ENCODE results near the gene PRKCE. TPM values are rescaled to one million over a fixed set of nuclear protein-coding genes. Genes with fewer than 3 reads are reported as not detected.

Gene PRKCE
- polyA plus RNA-seq, 2 donors: 2.6 to 2.9 TPM

DNA sequence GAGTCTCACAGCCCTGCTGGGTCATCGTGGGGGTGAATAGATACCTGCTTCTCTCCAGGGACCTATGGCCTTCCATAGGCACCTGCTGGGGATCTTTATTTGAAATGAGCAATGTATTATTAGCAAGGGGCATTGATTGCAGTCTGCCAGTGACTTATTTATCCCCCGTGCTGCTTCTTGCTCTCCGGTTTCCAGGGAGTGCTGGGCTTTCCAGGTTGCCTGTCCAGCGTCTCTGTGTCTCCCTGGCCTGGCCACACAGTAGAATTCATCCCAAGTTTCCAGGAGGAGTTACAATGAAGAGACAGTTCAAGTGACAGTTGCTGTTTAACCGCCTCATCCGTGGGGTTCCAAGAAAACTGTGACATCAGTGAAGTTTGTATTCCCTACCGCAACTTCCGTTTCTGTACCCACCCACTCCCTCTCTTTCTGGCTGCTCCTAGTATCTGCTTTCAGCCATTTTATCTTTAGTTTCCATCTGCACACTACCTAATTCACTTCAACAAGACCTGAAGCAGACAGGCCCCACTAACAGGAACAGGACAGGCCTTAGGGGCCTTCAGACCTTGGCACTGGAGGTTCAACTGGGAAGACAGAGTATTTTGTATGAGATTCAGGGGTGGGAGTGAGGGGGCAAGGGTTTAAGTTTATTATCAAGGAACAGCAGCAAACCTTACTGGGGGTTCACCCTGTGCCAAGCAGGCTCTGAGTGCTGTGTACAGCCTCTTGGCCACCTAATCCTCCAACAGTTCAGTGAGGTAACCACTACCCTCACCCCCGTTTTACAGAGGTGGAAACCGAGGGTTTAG is 134.8 kb downstream of the PRKCE start:
- Histone ChIP-seq H3K9me3 (ENCODE audit: control insufficient read depth in 2 of 2, insufficient read depth in 1 of 2, low read depth in 1 of 2, low read length in 1 of 2) (no peaks in the 10 kb centered on the region), H3K36me3 (ENCODE audit: control insufficient read depth in 2 of 2, insufficient read depth in 2 of 2, low read length in 1 of 2) (no peaks in the 10 kb centered on the region)

DNA sequence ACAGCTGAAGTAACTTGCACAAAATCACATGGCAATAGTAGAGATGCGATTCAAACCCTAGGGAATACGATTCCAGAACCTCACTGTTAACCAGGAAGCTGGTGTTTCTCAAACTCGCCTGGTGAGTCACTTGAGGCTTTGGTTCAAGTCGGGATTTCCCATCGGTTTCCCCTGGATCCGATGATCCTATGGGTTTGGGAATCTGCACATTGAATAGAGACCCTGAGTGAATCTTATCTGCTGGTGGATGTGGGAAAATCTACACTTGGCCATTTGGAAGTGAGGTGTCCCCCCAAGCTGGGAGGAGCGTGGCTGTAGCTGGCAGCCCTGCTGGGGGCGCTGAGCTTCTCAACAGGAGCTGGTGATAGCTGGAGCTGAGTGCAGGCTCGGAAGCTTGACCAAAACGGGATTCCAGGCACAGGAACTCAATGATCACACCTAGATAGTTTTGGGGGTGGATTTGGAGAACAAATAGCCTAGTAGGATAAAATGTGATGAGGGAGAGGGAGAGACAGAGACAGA is 135.4 kb downstream of the PRKCE start:
- H3K9me3 ChIP-seq (ENCODE audit: control insufficient read depth in 2 of 2, insufficient read depth in 1 of 2, low read depth in 1 of 2, low read length in 1 of 2): no peaks in the 10 kb centered on the region
- no peaks in the 10 kb centered on the region for H3K27me3 ChIP-seq (ENCODE audit: control insufficient read depth in 1 of 2, insufficient read depth in 2 of 2, low read length in 2 of 2)
- no peaks in the 10 kb centered on the region for H3K36me3 ChIP-seq (ENCODE audit: control insufficient read depth in 2 of 2, insufficient read depth in 2 of 2, low read length in 1 of 2)
- H3K4me3 ChIP-seq (ENCODE audit: low read depth in 1 of 2, low read length in 2 of 2): no peak overlapping the region
- H3K27ac ChIP-seq (ENCODE audit: low read depth in 2 of 2, low read length in 1 of 2): no peak overlapping the region
- WGBS, 2 donors: 90 to 95% methylated on average over 10 of the region's 10 CpGs
- no peaks in the 10 kb centered on the region for H3K4me1 ChIP-seq (ENCODE audit: control insufficient read depth in 2 of 2, insufficient read depth in 2 of 2, low read length in 1 of 2)

More for the DNA sequence above, 134.8 kb downstream of the PRKCE start:
- H3K27me3 ChIP-seq (ENCODE audit: control insufficient read depth in 1 of 2, insufficient read depth in 2 of 2, low read length in 2 of 2): no peaks in the 10 kb centered on the region
- H3K4me3 ChIP-seq (ENCODE audit: low read depth in 1 of 2, low read length in 2 of 2): no peak overlapping the region
- 91 to 96% methylated on average over 10 of the region's 10 CpGs for WGBS, 2 donors
- H3K27ac ChIP-seq (ENCODE audit: low read depth in 2 of 2, low read length in 1 of 2): no peak overlapping the region
- H3K4me1 ChIP-seq (ENCODE audit: control insufficient read depth in 2 of 2, insufficient read depth in 2 of 2, low read length in 1 of 2): no peaks in the 10 kb centered on the region

DNA sequence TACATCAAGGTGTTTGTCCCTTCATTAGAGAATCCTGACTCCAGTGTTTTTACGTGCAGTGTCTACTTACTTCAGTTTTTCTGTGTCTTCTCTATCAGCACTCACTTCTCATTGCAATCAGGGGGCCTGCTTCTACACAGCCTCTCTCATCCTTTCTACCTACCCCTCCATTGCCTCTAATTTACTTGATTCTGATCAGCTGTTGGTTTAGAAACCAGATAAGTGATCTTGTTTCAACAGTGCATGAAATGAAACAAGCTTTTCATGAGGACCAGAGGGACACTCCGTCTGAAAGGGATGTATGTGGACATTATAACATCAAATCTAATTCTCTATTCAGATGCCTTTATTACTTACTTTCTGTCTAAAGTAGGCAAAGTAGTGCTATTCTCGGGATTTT is 136.9 kb downstream of the PRKCE start:
- H3K36me3 ChIP-seq (ENCODE audit: control insufficient read depth in 2 of 2, insufficient read depth in 2 of 2, low read length in 1 of 2): no peaks in the 10 kb centered on the region
- H3K9me3 ChIP-seq (ENCODE audit: control insufficient read depth in 2 of 2, insufficient read depth in 1 of 2, low read depth in 1 of 2, low read length in 1 of 2): no peaks in the 10 kb centered on the region
- 91 to 92% methylated on average over 3 of the region's 3 CpGs for WGBS, 2 donors
- no peak overlapping the region for H3K4me3 ChIP-seq (ENCODE audit: low read depth in 1 of 2, low read length in 2 of 2)
- no peaks in the 10 kb centered on the region for H3K27me3 ChIP-seq (ENCODE audit: control insufficient read depth in 1 of 2, insufficient read depth in 2 of 2, low read length in 2 of 2)
- no peak overlapping the region for H3K27ac ChIP-seq (ENCODE audit: low read depth in 2 of 2, low read length in 1 of 2)
- H3K4me1 ChIP-seq (ENCODE audit: control insufficient read depth in 2 of 2, insufficient read depth in 2 of 2, low read length in 1 of 2): peaks cover 0 to 2% of the 10 kb centered on the region in 2 donors

DNA sequence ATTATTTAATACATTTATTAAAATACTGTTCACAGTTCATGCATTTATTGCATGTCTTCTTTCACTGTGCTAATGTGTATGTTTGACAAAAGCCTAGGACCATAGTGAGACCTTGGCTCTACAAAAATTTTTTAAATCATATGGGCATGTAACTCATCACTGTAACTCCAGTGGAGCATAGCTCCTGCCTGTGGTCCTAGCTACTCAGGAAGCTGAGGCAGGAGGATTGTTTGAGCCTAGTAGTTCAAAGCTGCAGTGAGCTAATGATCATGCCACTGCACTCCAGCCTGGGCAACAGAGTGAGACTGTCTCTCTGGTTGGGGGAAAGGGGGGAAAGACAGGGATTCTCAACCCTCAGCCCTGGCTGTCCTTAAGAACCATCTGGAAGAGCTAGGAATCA is 137.8 kb downstream of the PRKCE start:
- H3K36me3 ChIP-seq (ENCODE audit: control insufficient read depth in 2 of 2, insufficient read depth in 2 of 2, low read length in 1 of 2): no peaks in the 10 kb centered on the region
- no peak overlapping the region for H3K27ac ChIP-seq (ENCODE audit: low read depth in 2 of 2, low read length in 1 of 2)
- H3K9me3 ChIP-seq (ENCODE audit: control insufficient read depth in 2 of 2, insufficient read depth in 1 of 2, low read depth in 1 of 2, low read length in 1 of 2): no peaks in the 10 kb centered on the region
- H3K27me3 ChIP-seq (ENCODE audit: control insufficient read depth in 1 of 2, insufficient read depth in 2 of 2, low read length in 2 of 2): no peaks in the 10 kb centered on the region
- H3K4me3 ChIP-seq (ENCODE audit: low read depth in 1 of 2, low read length in 2 of 2): no peak overlapping the region
- H3K4me1 ChIP-seq (ENCODE audit: control insufficient read depth in 2 of 2, insufficient read depth in 2 of 2, low read length in 1 of 2): peaks cover 0 to 2% of the 10 kb centered on the region in 2 donors

DNA sequence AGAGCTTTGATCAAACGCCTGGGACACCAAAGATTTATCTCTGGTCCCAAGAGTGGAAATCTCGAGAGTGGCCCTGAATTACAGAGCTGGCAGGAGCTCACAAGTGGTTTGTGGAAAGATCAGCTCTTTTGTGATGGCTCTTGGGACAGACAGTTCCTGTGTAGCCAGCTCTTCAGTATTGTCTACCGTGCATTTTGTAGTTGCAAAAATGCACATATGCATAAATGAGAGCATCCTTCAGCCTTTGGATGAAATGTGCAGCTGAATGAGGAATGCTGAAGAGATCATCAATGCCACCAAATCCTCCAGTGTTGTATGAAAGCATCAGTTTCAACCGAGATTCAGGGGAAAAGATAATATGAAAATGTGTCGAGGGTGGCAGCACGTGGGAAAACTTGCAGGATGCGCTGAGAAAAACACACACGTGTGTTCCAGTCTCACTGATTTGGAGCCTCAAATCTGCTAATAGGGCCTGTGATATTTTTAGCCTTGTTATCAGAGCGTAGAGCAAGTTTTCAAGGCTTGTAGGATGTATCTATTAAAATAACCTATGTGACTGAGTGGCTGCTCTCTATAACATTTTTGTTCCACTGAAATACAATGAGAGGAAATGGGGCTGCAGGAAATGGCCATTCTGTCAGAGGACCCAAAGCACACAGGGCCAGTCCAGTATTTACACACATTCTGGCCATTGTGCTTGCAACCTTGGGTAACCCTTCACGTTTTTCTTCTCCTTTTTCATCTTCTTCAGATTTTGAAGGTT is 138.7 kb downstream of the PRKCE start:
- Histone ChIP-seq H3K27me3 (ENCODE audit: control insufficient read depth in 1 of 2, insufficient read depth in 2 of 2, low read length in 2 of 2) (no peaks in the 10 kb centered on the region), H3K9me3 (ENCODE audit: control insufficient read depth in 2 of 2, insufficient read depth in 1 of 2, low read depth in 1 of 2, low read length in 1 of 2) (no peaks in the 10 kb centered on the region), H3K36me3 (ENCODE audit: control insufficient read depth in 2 of 2, insufficient read depth in 2 of 2, low read length in 1 of 2) (no peaks in the 10 kb centered on the region), H3K27ac (ENCODE audit: low read depth in 2 of 2, low read length in 1 of 2) (no peak overlapping the region), H3K4me1 (ENCODE audit: control insufficient read depth in 2 of 2, insufficient read depth in 2 of 2, low read length in 1 of 2) (peaks cover 0 to 2% of the 10 kb centered on the region in 2 donors), H3K4me3 (ENCODE audit: low read depth in 1 of 2, low read length in 2 of 2) (no peak overlapping the region)
- WGBS, 2 donors: 67 to 76% methylated on average over 10 of the region's 10 CpGs

DNA sequence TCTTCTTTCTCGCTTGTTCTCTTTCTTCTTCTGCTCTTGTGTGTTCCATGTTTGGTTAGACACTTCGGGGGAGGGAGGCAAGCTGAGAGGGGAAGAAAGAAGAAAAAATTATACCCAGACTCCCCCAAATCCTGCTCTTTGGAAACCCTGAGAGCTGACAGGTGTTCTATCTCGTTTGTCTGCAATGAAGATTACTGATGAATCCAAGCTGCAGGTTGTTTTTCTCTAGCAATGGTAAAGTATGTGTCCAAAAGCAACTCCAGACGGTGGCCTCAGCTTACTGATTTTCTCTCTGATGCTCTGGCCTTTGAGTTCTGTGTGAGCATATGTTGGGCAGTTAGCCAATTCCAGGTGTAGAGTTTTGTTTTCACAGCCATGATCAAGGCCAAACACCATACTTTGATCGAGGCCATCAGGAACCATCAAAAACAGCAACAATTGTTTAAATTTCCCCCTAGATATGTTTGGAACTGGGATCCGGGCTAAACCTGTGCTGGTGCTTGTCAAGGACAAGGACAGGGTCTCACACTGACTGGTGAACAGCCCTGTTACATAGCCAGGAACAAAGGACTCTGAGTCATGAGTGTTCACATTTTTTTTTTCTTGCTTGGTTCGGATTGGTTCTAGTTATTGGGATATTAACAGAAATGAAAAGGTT is 142.0 kb downstream of the PRKCE start:
- Histone ChIP-seq H3K36me3 (ENCODE audit: control insufficient read depth in 2 of 2, insufficient read depth in 2 of 2, low read length in 1 of 2) (no peaks in the 10 kb centered on the region), H3K4me3 (ENCODE audit: low read depth in 1 of 2, low read length in 2 of 2) (no peak overlapping the region), H3K9me3 (ENCODE audit: control insufficient read depth in 2 of 2, insufficient read depth in 1 of 2, low read depth in 1 of 2, low read length in 1 of 2) (no peaks in the 10 kb centered on the region), H3K4me1 (ENCODE audit: control insufficient read depth in 2 of 2, insufficient read depth in 2 of 2, low read length in 1 of 2) (peaks cover 0 to 2% of the 10 kb centered on the region in 2 donors), H3K27ac (ENCODE audit: low read depth in 2 of 2, low read length in 1 of 2) (no peak overlapping the region), H3K27me3 (ENCODE audit: control insufficient read depth in 1 of 2, insufficient read depth in 2 of 2, low read length in 2 of 2) (no peaks in the 10 kb centered on the region)
- WGBS, 2 donors: 73 to 74% methylated on average over 7 of the region's 7 CpGs

DNA sequence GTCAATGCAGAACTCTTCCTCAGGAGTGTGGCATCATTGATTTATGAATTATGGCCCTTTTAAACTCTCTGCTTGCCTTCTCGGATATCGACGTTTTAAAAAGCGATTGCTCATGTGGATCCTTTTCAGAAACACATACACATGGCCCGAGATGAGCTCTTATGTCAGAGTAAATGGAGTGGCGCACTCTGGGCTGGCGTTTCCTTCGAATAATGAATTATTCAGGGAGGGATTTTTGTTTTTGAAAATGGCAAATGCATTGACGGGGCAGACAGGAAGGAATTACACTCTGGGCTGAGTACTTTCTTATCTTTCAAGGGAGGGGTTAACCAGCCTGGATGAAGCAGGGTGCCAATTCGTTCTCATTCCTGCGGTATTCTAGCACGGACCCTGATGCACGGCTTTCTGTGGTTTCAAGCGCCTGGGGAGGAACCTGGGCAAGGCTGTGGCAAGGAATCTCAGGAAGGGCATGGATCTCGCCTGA is 142.7 kb downstream of the PRKCE start:
- H3K27me3 ChIP-seq (ENCODE audit: control insufficient read depth in 1 of 2, insufficient read depth in 2 of 2, low read length in 2 of 2): no peaks in the 10 kb centered on the region
- H3K4me3 ChIP-seq (ENCODE audit: low read depth in 1 of 2, low read length in 2 of 2): no peak overlapping the region
- peaks cover 0 to 2% of the 10 kb centered on the region in 2 donors for H3K4me1 ChIP-seq (ENCODE audit: control insufficient read depth in 2 of 2, insufficient read depth in 2 of 2, low read length in 1 of 2)
- no peaks in the 10 kb centered on the region for H3K9me3 ChIP-seq (ENCODE audit: control insufficient read depth in 2 of 2, insufficient read depth in 1 of 2, low read depth in 1 of 2, low read length in 1 of 2)
- 62 to 68% methylated on average over 15 of the region's 15 CpGs for WGBS, 2 donors
- no peak overlapping the region for H3K27ac ChIP-seq (ENCODE audit: low read depth in 2 of 2, low read length in 1 of 2)
- H3K36me3 ChIP-seq (ENCODE audit: control insufficient read depth in 2 of 2, insufficient read depth in 2 of 2, low read length in 1 of 2): no peaks in the 10 kb centered on the region

DNA sequence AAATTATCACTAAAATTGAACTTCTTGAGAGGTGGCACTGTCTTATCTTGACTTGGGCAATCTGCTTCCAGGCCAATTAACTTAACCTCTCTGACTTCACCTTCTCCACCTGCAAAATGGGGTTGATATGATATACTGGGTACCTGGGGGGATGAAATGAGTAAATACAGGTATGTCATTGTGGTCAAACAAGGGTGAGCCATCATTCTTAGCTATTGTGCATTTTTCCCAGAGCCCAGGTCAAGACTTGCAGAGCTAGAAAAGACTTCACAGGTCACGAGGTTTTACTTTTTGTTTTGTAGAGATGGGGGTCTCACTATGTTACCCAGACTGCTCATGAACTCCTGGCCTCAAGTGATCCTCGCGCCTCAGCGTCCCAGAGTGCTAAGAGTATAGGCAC is 145.0 kb downstream of the PRKCE start:
- H3K27ac ChIP-seq (ENCODE audit: low read depth in 2 of 2, low read length in 1 of 2): no peak overlapping the region
- no peaks in the 10 kb centered on the region for H3K36me3 ChIP-seq (ENCODE audit: control insufficient read depth in 2 of 2, insufficient read depth in 2 of 2, low read length in 1 of 2)
- no peaks in the 10 kb centered on the region for H3K9me3 ChIP-seq (ENCODE audit: control insufficient read depth in 2 of 2, insufficient read depth in 1 of 2, low read depth in 1 of 2, low read length in 1 of 2)
- WGBS, 2 donors: 78 to 84% methylated on average over 4 of the region's 4 CpGs
- H3K27me3 ChIP-seq (ENCODE audit: control insufficient read depth in 1 of 2, insufficient read depth in 2 of 2, low read length in 2 of 2): no peaks in the 10 kb centered on the region
- peaks cover 0 to 2% of the 10 kb centered on the region in 2 donors for H3K4me1 ChIP-seq (ENCODE audit: control insufficient read depth in 2 of 2, insufficient read depth in 2 of 2, low read length in 1 of 2)
- no peak overlapping the region for H3K4me3 ChIP-seq (ENCODE audit: low read depth in 1 of 2, low read length in 2 of 2)

DNA sequence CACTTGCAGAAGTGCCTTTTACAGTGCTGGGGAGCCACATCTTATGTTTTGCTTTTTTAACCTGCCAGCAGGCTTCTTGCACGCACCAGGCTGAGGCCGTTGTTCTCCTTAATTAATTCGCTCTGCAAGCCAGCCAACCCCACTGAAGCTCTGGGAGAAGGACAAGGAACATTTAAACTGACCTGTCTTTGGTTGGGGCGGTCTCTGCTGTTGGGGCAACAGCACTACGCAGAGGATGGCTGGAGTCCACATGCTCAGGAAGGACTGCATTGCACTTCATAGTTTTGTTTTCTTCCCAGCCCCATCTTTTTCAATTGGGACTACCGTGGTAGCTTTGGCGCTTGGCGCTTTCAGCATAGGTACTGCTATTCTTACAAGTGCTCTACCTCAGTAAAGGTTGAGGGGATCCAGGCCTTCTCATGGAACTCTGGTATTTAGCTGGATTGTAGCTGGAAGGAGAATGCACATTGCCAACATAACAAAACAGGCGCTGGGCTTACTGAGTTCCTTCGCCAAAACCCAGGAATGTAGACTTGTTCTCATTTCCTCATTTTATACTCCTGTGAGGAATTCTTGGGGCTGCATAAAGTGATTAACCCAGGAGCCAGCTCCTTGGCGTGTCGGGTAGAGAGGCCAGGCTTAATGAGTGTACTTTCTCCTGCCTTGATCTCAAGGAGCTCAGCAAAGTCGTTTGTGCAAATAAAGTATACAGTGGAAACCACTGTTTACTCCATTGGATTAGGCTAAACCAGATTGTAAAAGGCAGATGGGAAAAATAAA is 146.2 kb downstream of the PRKCE start:
- Histone ChIP-seq H3K27me3 (ENCODE audit: control insufficient read depth in 1 of 2, insufficient read depth in 2 of 2, low read length in 2 of 2) (no peaks in the 10 kb centered on the region), H3K9me3 (ENCODE audit: control insufficient read depth in 2 of 2, insufficient read depth in 1 of 2, low read depth in 1 of 2, low read length in 1 of 2) (no peaks in the 10 kb centered on the region)
- 87% methylated on average over 13 of the region's 13 CpGs for WGBS, 2 donors

More for the DNA sequence above, 146.2 kb downstream of the PRKCE start:
- H3K4me1 ChIP-seq (ENCODE audit: control insufficient read depth in 2 of 2, insufficient read depth in 2 of 2, low read length in 1 of 2): no peaks in the 10 kb centered on the region
- H3K36me3 ChIP-seq (ENCODE audit: control insufficient read depth in 2 of 2, insufficient read depth in 2 of 2, low read length in 1 of 2): no peaks in the 10 kb centered on the region
- no peak overlapping the region for H3K27ac ChIP-seq (ENCODE audit: low read depth in 2 of 2, low read length in 1 of 2)
- H3K4me3 ChIP-seq (ENCODE audit: low read depth in 1 of 2, low read length in 2 of 2): no peak overlapping the region

Data from esophagus (tissue), 2 donors.